Prostate gland (tissue), 2 donors: Measurements from ENCODE around the gene MRPL39.

Experiments
- CTCF ChIP-seq, 4 experiments: fragments of 200-600 bp in 2 of 4; fragments of 450-650 bp in 2 of 4; sonication (generic) in 2 of 4; IDR thresholded peaks; 1 replicate in 3 of 4; 2 replicates in 1 of 4; pipeline ENCODE4 v1.5.1; 2016 to 2019; ENCODE audit warnings: antibody characterized with exemption in 4 of 4, mild to moderate bottlenecking in 2 of 4, moderate library complexity in 2 of 4
- POLR2A ChIP-seq: fragments of 450-650 bp; IDR thresholded peaks from one replicate; pipeline ENCODE4 v1.6.1; 2016; ENCODE audit warnings: antibody characterized with exemption, mild to moderate bottlenecking

- TF ChIP-seq CTCF (IDR thresholded peaks at IDR 0.05), result no peak
- TF ChIP-seq POLR2A, result no peak
Observed at GRCh38 chr21:25552856-25553255, 54.4 kb downstream of the MRPL39 start.
